Osteocyte (in vitro differentiated cells): Measurements from ENCODE around the gene DAZAP1. TPM values are rescaled to one million over a fixed set of nuclear protein-coding genes. Genes with fewer than 3 reads are reported as not detected.

Experiments used
- DNase-seq: peaks from one replicate; pipeline ENCODE4 v3.0.0; 2021; ENCODE audit warnings: mixed read lengths; ENCODE audit not compliant: unreplicated experiment; ENCODE audit errors: extremely low spot score
- H3K27ac Mint-ChIP-seq: one replicate; pipeline ENCODE4 v1.8.0; 2021; ENCODE audit warnings: mild to moderate bottlenecking, mixed read lengths; ENCODE audit not compliant: unreplicated experiment
- H3K27me3 Mint-ChIP-seq: one replicate; pipeline ENCODE4 v1.8.0; 2021; ENCODE audit warnings: mixed read lengths; ENCODE audit not compliant: unreplicated experiment
- H3K36me3 Mint-ChIP-seq: one replicate; pipeline ENCODE4 v1.8.0; 2021; ENCODE audit warnings: mixed read lengths; ENCODE audit not compliant: unreplicated experiment
- H3K4me1 Mint-ChIP-seq: one replicate; pipeline ENCODE4 v1.8.0; 2021; ENCODE audit warnings: mixed read lengths; ENCODE audit not compliant: unreplicated experiment
- H3K4me3 Mint-ChIP-seq: one replicate; pipeline ENCODE4 v1.8.0; 2021; ENCODE audit warnings: mild to moderate bottlenecking, moderate library complexity, mixed read lengths; ENCODE audit not compliant: unreplicated experiment
- H3K9me3 Mint-ChIP-seq: one replicate; pipeline ENCODE4 v1.8.0; 2021; ENCODE audit warnings: mixed read lengths; ENCODE audit not compliant: unreplicated experiment
- total RNA-seq: library from RNA; stranded (reverse); gene quantifications from 2 replicates; pipeline ENCODE4 v1.2.1, GENCODE V29; 2021
- TF ChIP-seq, protein P1 (sequence below): fragments of 200-600 bp; sonication (generic); IDR thresholded peaks from 2 replicates; pipeline ENCODE4 v1.5.0; 2021; ENCODE audit warnings: antibody characterized with exemption, mild to moderate bottlenecking, moderate library complexity

The DAZAP1 gene
- total RNA-seq, 1 donor from 2014 or later, result 101 TPM

GRCh38 chr19:1390890-1391423 is 16.4 kb upstream of the DAZAP1 start:
- Mint-ChIP-seq H3K4me3 (no peak overlapping the region), H3K9me3 (no peaks in the 10 kb centered on the region), H3K4me1 (no peaks in the 10 kb centered on the region), H3K27ac (no peak overlapping the region), H3K36me3 (peaks cover 22% of the 10 kb centered on the region), H3K27me3 (no peaks in the 10 kb centered on the region)
- TF ChIP-seq, protein P1, sequence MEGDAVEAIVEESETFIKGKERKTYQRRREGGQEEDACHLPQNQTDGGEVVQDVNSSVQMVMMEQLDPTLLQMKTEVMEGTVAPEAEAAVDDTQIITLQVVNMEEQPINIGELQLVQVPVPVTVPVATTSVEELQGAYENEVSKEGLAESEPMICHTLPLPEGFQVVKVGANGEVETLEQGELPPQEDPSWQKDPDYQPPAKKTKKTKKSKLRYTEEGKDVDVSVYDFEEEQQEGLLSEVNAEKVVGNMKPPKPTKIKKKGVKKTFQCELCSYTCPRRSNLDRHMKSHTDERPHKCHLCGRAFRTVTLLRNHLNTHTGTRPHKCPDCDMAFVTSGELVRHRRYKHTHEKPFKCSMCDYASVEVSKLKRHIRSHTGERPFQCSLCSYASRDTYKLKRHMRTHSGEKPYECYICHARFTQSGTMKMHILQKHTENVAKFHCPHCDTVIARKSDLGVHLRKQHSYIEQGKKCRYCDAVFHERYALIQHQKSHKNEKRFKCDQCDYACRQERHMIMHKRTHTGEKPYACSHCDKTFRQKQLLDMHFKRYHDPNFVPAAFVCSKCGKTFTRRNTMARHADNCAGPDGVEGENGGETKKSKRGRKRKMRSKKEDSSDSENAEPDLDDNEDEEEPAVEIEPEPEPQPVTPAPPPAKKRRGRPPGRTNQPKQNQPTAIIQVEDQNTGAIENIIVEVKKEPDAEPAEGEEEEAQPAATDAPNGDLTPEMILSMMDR, result no peak
- no peak for DNase-seq

GRCh38 chr19:1392407-1392806 is 15.0 kb upstream of the DAZAP1 start:
- H3K4me3 Mint-ChIP-seq, result no peak overlapping the region

GRCh38 chr19:1392939-1393530 is 14.4 kb upstream of the DAZAP1 start:
- H3K27ac Mint-ChIP-seq, result no peak overlapping the region
- DNase-seq, result no peak

More at GRCh38 chr19:1392407-1392806, 15.0 kb upstream of the DAZAP1 start:
- Mint-ChIP-seq H3K9me3 (no peaks in the 10 kb centered on the region), H3K27me3 (no peaks in the 10 kb centered on the region), H3K4me1 (peaks cover 2% of the 10 kb centered on the region), H3K36me3 (peaks cover 22% of the 10 kb centered on the region), H3K27ac (no peak overlapping the region)
- TF ChIP-seq, protein P1, result no peak
- DNase-seq, result no peak

GRCh38 chr19:1393841-1394240 is 13.5 kb upstream of the DAZAP1 start:
- Mint-ChIP-seq H3K4me3 (no peak overlapping the region), H3K4me1 (peaks cover 2% of the 10 kb centered on the region), H3K27me3 (no peaks in the 10 kb centered on the region), H3K27ac (no peak overlapping the region), H3K9me3 (no peaks in the 10 kb centered on the region), H3K36me3 (peaks cover 22% of the 10 kb centered on the region)
- no peak for DNase-seq
- TF ChIP-seq, protein P1, result no peak

More at GRCh38 chr19:1392939-1393530, 14.4 kb upstream of the DAZAP1 start:
- no peak overlapping the region for H3K4me3 Mint-ChIP-seq
- peaks cover 2% of the 10 kb centered on the region for H3K4me1 Mint-ChIP-seq
- peaks cover 22% of the 10 kb centered on the region for H3K36me3 Mint-ChIP-seq
- TF ChIP-seq, protein P1, result no peak
- no peaks in the 10 kb centered on the region for H3K27me3 Mint-ChIP-seq
- H3K9me3 Mint-ChIP-seq, result no peaks in the 10 kb centered on the region

DNA sequence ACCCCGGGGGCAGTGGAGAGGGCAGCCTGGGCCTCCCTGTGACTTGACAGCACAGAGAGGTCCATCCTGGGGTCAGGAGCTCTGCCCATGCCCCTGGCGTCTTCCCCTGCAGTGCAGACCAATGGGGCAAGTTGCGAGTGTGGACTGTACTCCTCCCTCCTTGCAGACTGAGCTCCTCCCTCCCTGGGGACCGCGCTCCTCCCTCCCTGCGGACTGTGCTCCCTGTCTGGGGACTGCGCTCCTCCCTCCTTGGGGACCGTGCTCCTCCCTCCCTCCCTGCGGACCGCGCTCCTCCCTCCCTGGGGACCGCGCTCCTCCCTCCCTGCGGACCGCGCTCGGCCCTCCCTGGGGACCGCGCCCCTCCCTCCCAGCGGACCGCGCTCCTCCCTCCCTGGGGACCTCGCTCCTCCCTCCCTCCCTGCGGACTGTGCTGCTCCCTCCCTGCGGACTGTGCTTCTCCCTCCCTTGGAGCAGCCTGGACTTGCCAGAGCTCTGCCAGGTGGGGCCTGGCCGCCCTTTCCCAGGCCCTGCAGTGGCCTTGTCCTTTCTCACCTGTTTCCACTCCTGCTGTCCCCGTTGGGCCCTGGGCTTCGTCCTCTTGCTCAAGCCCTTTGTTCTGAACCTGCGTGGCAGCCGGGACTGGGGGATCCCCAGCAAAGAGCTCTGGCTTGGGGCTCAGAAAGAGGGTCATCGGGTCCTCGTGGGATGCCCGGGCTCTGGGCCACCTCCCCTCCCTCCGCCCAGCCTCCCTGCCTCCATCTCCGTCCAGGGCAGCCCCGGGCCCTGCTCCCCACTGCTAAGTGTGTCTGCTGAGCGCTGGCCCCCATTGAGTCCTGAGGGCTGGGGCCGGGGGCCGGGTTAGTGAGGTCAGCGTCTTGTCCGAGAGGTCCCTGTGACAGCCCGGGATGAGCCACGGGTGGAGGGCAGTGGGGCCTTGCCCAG is 12.9 kb upstream of the DAZAP1 start:
- TF ChIP-seq, protein P1, result no peak
- Mint-ChIP-seq H3K27me3 (no peaks in the 10 kb centered on the region), H3K4me3 (no peak overlapping the region), H3K36me3 (peaks cover 15% of the 10 kb centered on the region), H3K4me1 (peaks cover 2% of the 10 kb centered on the region), H3K9me3 (no peaks in the 10 kb centered on the region), H3K27ac (no peak overlapping the region)
- DNase-seq, result no peak
